Activated T-cell treated with anti-CD3 and anti-CD28 coated beads, Interleukin-2, amount 50 U/mL, for 72 hours (primary cell): Measurements from ENCODE around the gene ZNHIT1. TPM values are rescaled to one million over a fixed set of nuclear protein-coding genes. Genes with fewer than 3 reads are reported as not detected.

Source experiments
- ATAC-seq, 2 donors: fragments of 150-1000 bp; cut with Tn5 transposase; replicated peaks in 1 of 2; 2 replicates each; pipeline ENCODE4 v1.10.0; 2021; ENCODE audit warnings: moderate library complexity in 2 of 2, mild to moderate bottlenecking in 1 of 2
- DNase-seq, 2 donors: peaks; one replicate each; pipeline ENCODE4 v3.0.0; 2021 to 2022; ENCODE audit warnings: mixed read lengths in 1 of 2
- H3K27ac Mint-ChIP-seq: one replicate; pipeline ENCODE4 v1.8.0; 2022; ENCODE audit warnings: mild to moderate bottlenecking, moderate library complexity, mixed read lengths
- H3K27me3 Mint-ChIP-seq: one replicate; pipeline ENCODE4 v1.8.0; 2022; ENCODE audit warnings: low read depth, mixed read lengths
- H3K36me3 Mint-ChIP-seq, 2 donors: one replicate each; pipeline ENCODE4 v1.8.0; 2022; ENCODE audit warnings: mixed read lengths in 2 of 2, mild to moderate bottlenecking in 1 of 2; ENCODE audit not compliant: insufficient read depth in 2 of 2
- H3K4me1 Mint-ChIP-seq: one replicate; pipeline ENCODE4 v1.8.0; 2022; ENCODE audit warnings: low read depth, mixed read lengths
- H3K4me3 Mint-ChIP-seq, 2 donors: one replicate each; pipeline ENCODE4 v1.8.0; 2022; ENCODE audit warnings: mild to moderate bottlenecking in 2 of 2, mixed read lengths in 2 of 2, moderate library complexity in 2 of 2
- H3K9me3 Mint-ChIP-seq, 2 donors: one replicate each; pipeline ENCODE4 v1.8.0; 2022; ENCODE audit warnings: mixed read lengths in 2 of 2
- total RNA-seq, 2 donors: library from RNA; stranded (reverse); gene quantifications; one replicate each; pipeline ENCODE4 v1.2.3, GENCODE V29; 2022

Gene ZNHIT1
- total RNA-seq, 2 donors from 2014 or later: 36.6 to 38.9 TPM

DNA sequence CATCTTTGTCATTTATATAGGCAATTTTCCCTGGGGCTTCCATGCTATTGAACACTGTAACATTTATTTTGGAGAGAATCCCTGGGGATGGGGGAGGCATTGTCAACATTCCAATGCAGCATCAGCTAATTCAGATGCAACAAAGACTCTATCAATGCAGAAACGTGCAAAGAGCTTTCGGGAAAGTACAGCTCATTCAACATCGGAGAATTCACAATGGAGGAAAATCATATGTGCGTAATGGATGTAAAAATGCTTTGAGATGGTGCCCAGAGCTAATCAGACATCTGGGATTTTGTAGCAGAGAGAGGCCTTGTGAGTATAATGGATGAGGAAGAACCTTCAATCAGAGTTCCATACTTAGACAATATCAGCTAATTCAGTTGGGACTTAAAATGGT is 55.2 kb downstream of the ZNHIT1 start:
- DNase-seq (no peak), ATAC-seq (no peak)
- Mint-ChIP-seq H3K4me3 (no peak overlapping the region), H3K9me3 (no peaks in the 10 kb centered on the region), H3K27me3 (peaks cover 7% of the 10 kb centered on the region), H3K27ac (no peak overlapping the region), H3K36me3 (peaks cover 0 to 1% of the 10 kb centered on the region in 2 donors), H3K4me1 (no peaks in the 10 kb centered on the region)

Other genes with a start within 250 kb of the ZNHIT1 start
- gene MUC12, start 248.6 kb upstream of the ZNHIT1 start, total RNA-seq: 1 to 10 TPM in 1 of 2 donors, not detected in 1; 1.6 TPM
- gene MUC17, start 198.1 kb upstream of the ZNHIT1 start, total RNA-seq: not detected
- 10 to 100 TPM; 44.5 to 50.2 TPM for gene TRIM56, start 132.7 kb upstream of the ZNHIT1 start, total RNA-seq
- under 1 TPM in 1 of 2 donors, not detected in 1; 0.14 TPM for gene SERPINE1, start 91.1 kb upstream of the ZNHIT1 start, total RNA-seq
- gene AP1S1, start 63.7 kb upstream of the ZNHIT1 start, total RNA-seq: 10 to 100 TPM; 23.4 to 28.4 TPM
- under 1 TPM in 1 of 2 donors, not detected in 1; 0.19 TPM for gene VGF, start 52.6 kb upstream of the ZNHIT1 start, total RNA-seq
- gene NAT16, start 37.9 kb upstream of the ZNHIT1 start, total RNA-seq: not detected
- gene MOGAT3, start 17.1 kb upstream of the ZNHIT1 start, total RNA-seq: not detected
- gene PLOD3, start 584 bp upstream of the ZNHIT1 start, total RNA-seq: 10 to 100 TPM; 28.8 to 34.4 TPM
- gene CLDN15, start 19.6 kb downstream of the ZNHIT1 start, total RNA-seq: 10 to 100 TPM; 27.8 to 28.7 TPM
- gene FIS1, start 26.9 kb downstream of the ZNHIT1 start, total RNA-seq: 10 to 100 TPM; 78.4 to 87.2 TPM
- 1 to 10 TPM; 4.7 to 5.1 TPM for gene IFT22, start 103.6 kb downstream of the ZNHIT1 start, total RNA-seq
- gene COL26A1, start 144.7 kb downstream of the ZNHIT1 start, total RNA-seq: under 1 TPM in 1 of 2 donors, not detected in 1; 0.22 TPM